ENCODE results near the gene CNTNAP2. TPM values are rescaled to one million over a fixed set of nuclear protein-coding genes. Genes with fewer than 3 reads are reported as not detected.

Gene CNTNAP2
- total and polyA plus RNA-seq, 9 of the 15 experiments (the other 6 are each of a cell fraction or from before 2014, with no cell fraction given), result 0.04 to 0.62 (median 0.09) TPM; not detected in 4

GRCh38 chr7:146713205-146713604 lies 596.6 kb downstream of the CNTNAP2 start (continued):
- TF ChIP-seq ZNF707 (CRISPR knock-in tag; conservative IDR thresholded peaks at IDR 0.05), result no peak
- no peak for TF ChIP-seq ARID3A (IDR thresholded peaks at IDR 0.05; ENCODE audit: borderline replicate concordance, low read depth, low read length)
- TF ChIP-seq ZBTB9 (CRISPR knock-in tag; IDR thresholded peaks at IDR 0.05), result no peak
- no peak for TF ChIP-seq TEAD4 (IDR thresholded peaks at IDR 0.05; ENCODE audit: low read length)
- TF ChIP-seq TEAD4 (CRISPR knock-in tag; IDR thresholded peaks at IDR 0.05; ENCODE audit: borderline replicate concordance), result no peak

GRCh38 chr7:146713934-146714333 lies 597.3 kb downstream of the CNTNAP2 start:
- intact Hi-C loops (cut with micrococcal nuclease), result no loop called here
- H3K9me1 ChIP-seq (ENCODE audit: control insufficient read depth, insufficient read depth, low read length), result no peaks in the 10 kb centered on the region
- BruUV-seq (replicated peaks), result no TSS peak
- H3K9ac ChIP-seq (ENCODE audit: insufficient read depth in 1 of 2, low read depth in 2 of 2, low read length in 2 of 2), result no peak overlapping the region
- in situ Hi-C loops (cut with MboI), result no loop called here
- no peaks in the 10 kb centered on the region for H4K20me1 ChIP-seq (replicated peaks; ENCODE audit: control insufficient read depth, insufficient read depth, low read length)
- no peaks in the 10 kb centered on the region for H3K36me3 ChIP-seq (ENCODE audit: control insufficient read depth, insufficient read depth, low read length)
- H3K4me3 ChIP-seq, result no peak overlapping the region
- H3K27ac ChIP-seq (ENCODE audit: extremely low read depth, low read depth, low read length), result no peak overlapping the region
- H3K9me3 ChIP-seq (replicated peaks; ENCODE audit: control insufficient read depth, insufficient read depth, low read depth, low read length), result peaks cover 2% of the 10 kb centered on the region; the same call in 1 of the 2 replicates
- DNase-seq (ENCODE audit: extremely low read depth in 1 of 4, low spot score in 3 of 4), result no peak
- no peak overlapping the region for H2AFZ ChIP-seq (ENCODE audit: low read depth, low read length)
- H3K27me3 ChIP-seq (ENCODE audit: control insufficient read depth in 2 of 2, insufficient read depth in 2 of 2, low read length in 2 of 2), result no peaks in the 10 kb centered on the region
- 0% methylated on average over 3 of the region's 3 CpGs for WGBS (ENCODE audit: insufficient coverage, low coverage, missing lambda C conversion rate)
- no peaks in the 10 kb centered on the region for H3K79me2 ChIP-seq (ENCODE audit: control insufficient read depth, insufficient read depth, low read length)
- H3K4me1 ChIP-seq (replicated peaks in 1 of 2; ENCODE audit: control insufficient read depth in 2 of 2, insufficient read depth in 2 of 2, low read length in 2 of 2), result no peaks in the 10 kb centered on the region
- ATAC-seq, result no peak
- CTCF ChIA-PET (ENCODE audit: low intra/inter-chr PET ratio), result no interaction called here
- POLR2A ChIA-PET, result no interaction called here
- no peak for FAIRE-seq
- H3K4me2 ChIP-seq (ENCODE audit: insufficient read depth, low read length), result no peak overlapping the region
- TF ChIP-seq COPS2 (conservative IDR thresholded peaks at IDR 0.05) (no peak), MIER1 (IDR thresholded peaks at IDR 0.05; ENCODE audit: low read depth) (no peak), RAD51 (IDR thresholded peaks at IDR 0.05; ENCODE audit: borderline replicate concordance, low read depth) (no peak), ZKSCAN1 (IDR thresholded peaks at IDR 0.05; ENCODE audit: low read depth, low read length) (no peak), ZNF444 (CRISPR knock-in tag; IDR thresholded peaks at IDR 0.05) (no peak), POU5F1 (IDR thresholded peaks at IDR 0.05; ENCODE audit: borderline replicate concordance, low read depth, low read length, partially characterized antibody) (no peak), RBM22 (IDR thresholded peaks at IDR 0.05; ENCODE audit: low read depth, low read length, poor library complexity, severe bottlenecking) (no peak), ZNF586 (CRISPR knock-in tag; conservative IDR thresholded peaks at IDR 0.05) (no peak), E2F5 (CRISPR knock-in tag; IDR thresholded peaks at IDR 0.05) (no peak), IRF1 (CRISPR knock-in tag; IDR thresholded peaks at IDR 0.05; ENCODE audit: borderline replicate concordance) (no peak), TRIM24 (IDR thresholded peaks at IDR 0.05) (no peak)
